ENCODE data around the gene RPS6KA5. TPM values are rescaled to one million over a fixed set of nuclear protein-coding genes. Genes with fewer than 3 reads are reported as not detected.

Gene RPS6KA5
- total RNA-seq, 1 donor from 2014 or later, result 4.4 TPM

DNA sequence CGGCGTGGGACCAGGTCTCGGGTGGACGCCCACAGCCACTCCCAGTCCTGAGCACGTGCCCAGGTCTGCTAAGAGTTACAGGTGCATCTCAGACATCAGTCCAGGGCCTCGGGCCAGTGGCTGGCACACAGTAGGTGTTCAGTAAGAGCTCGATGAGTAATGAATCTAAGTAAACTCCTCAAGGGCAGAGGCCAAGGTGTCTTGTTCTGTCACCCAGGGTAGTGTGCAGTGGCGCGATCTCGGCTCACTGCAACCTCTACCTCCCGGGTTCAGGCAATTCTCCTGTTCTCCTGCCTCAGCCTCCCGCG is 255.4 kb downstream of the RPS6KA5 start:
- H3K27me3 Mint-ChIP-seq, result peaks cover 3% of the 10 kb centered on the region
- no peak overlapping the region for H3K4me3 Mint-ChIP-seq (ENCODE audit: low read depth)
- no peak for DNase-seq (ENCODE audit: low spot score, unreplicated experiment)
- no peak for TF ChIP-seq CTCF (IDR thresholded peaks at IDR 0.05; ENCODE audit: unreplicated experiment)
- H3K4me1 Mint-ChIP-seq (ENCODE audit: low read depth), result peaks cover 16% of the 10 kb centered on the region
- H3K27ac Mint-ChIP-seq, result no peak overlapping the region
- no peaks in the 10 kb centered on the region for H3K36me3 Mint-ChIP-seq (ENCODE audit: insufficient read depth)
- no peaks in the 10 kb centered on the region for H3K9me3 Mint-ChIP-seq (ENCODE audit: low read depth)

- H3K4me3 Mint-ChIP-seq (ENCODE audit: low read depth), result no peak overlapping the region
- TF ChIP-seq CTCF (IDR thresholded peaks at IDR 0.05; ENCODE audit: unreplicated experiment), result no peak
- H3K27me3 Mint-ChIP-seq, result peaks cover 3% of the 10 kb centered on the region
- H3K27ac Mint-ChIP-seq, result peak overlapping the region; percentile 15
- H3K36me3 Mint-ChIP-seq (ENCODE audit: insufficient read depth), result no peaks in the 10 kb centered on the region
- DNase-seq (ENCODE audit: low spot score, unreplicated experiment), result no peak
- H3K4me1 Mint-ChIP-seq (ENCODE audit: low read depth), result peaks cover 16% of the 10 kb centered on the region
- no peaks in the 10 kb centered on the region for H3K9me3 Mint-ChIP-seq (ENCODE audit: low read depth)
Measured at GRCh38 chr14:90804292-90805083, 256.0 kb downstream of the RPS6KA5 start.

DNA sequence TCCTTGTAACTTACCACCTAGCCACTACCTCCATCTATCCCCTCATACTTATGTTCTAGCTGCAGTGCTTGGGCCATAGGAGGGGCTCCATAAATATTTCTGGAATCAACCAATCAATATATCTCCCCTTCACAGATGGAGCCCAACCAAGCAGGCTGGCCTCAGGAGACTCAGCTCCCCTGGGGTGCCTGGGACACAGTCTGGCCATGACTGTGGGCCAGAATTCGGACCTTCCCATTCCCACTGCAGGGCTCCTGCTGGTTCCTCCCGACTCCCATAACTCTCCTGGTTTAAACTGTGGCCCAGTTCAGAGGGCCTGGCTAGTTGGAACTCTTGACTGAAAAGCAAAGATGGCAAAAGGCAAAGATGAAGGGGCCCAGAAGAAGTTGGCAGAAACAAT is 257.2 kb downstream of the RPS6KA5 start:
- no peak overlapping the region for H3K27ac Mint-ChIP-seq
- DNase-seq (ENCODE audit: low spot score, unreplicated experiment), result no peak
- no peak overlapping the region for H3K4me3 Mint-ChIP-seq (ENCODE audit: low read depth)
- H3K36me3 Mint-ChIP-seq (ENCODE audit: insufficient read depth), result no peaks in the 10 kb centered on the region
- peaks cover 3% of the 10 kb centered on the region for H3K27me3 Mint-ChIP-seq
- H3K9me3 Mint-ChIP-seq (ENCODE audit: low read depth), result no peaks in the 10 kb centered on the region
- no peak for TF ChIP-seq CTCF (IDR thresholded peaks at IDR 0.05; ENCODE audit: unreplicated experiment)
- H3K4me1 Mint-ChIP-seq (ENCODE audit: low read depth), result peaks cover 16% of the 10 kb centered on the region

- H3K4me3 Mint-ChIP-seq (ENCODE audit: low read depth), result no peak overlapping the region
- no peak for DNase-seq (ENCODE audit: low spot score, unreplicated experiment)
- H3K36me3 Mint-ChIP-seq (ENCODE audit: insufficient read depth), result no peaks in the 10 kb centered on the region
- H3K4me1 Mint-ChIP-seq (ENCODE audit: low read depth), result peaks cover 5% of the 10 kb centered on the region
- H3K9me3 Mint-ChIP-seq (ENCODE audit: low read depth), result no peaks in the 10 kb centered on the region
- H3K27me3 Mint-ChIP-seq, result no peaks in the 10 kb centered on the region
- H3K27ac Mint-ChIP-seq, result no peak overlapping the region
- no peak for TF ChIP-seq CTCF (IDR thresholded peaks at IDR 0.05; ENCODE audit: unreplicated experiment)
Measured at GRCh38 chr14:90799420-90799819, 261.0 kb downstream of the RPS6KA5 start.

GRCh38 chr14:90797919-90798318 is 262.5 kb downstream of the RPS6KA5 start:
- H3K27ac Mint-ChIP-seq, result no peak overlapping the region
- H3K27me3 Mint-ChIP-seq, result no peaks in the 10 kb centered on the region
- DNase-seq (ENCODE audit: low spot score, unreplicated experiment), result no peak
- no peaks in the 10 kb centered on the region for H3K36me3 Mint-ChIP-seq (ENCODE audit: insufficient read depth)
- no peak for TF ChIP-seq CTCF (IDR thresholded peaks at IDR 0.05; ENCODE audit: unreplicated experiment)
- no peak overlapping the region for H3K4me3 Mint-ChIP-seq (ENCODE audit: low read depth)
- H3K9me3 Mint-ChIP-seq (ENCODE audit: low read depth), result no peaks in the 10 kb centered on the region
- peaks cover 3% of the 10 kb centered on the region for H3K4me1 Mint-ChIP-seq (ENCODE audit: low read depth)

Other genes starting within 250 kb of the RPS6KA5 start
- 46.6 and 47.0 TPM in 2 replicates for gene TTC7B, start 244.2 kb downstream of the RPS6KA5 start, total RNA-seq
- gene DGLUCY, start 53.4 kb upstream of the RPS6KA5 start, total RNA-seq, result 73.4 and 83.3 TPM in 2 replicates
- gene GPR68, start 184.1 kb upstream of the RPS6KA5 start, total RNA-seq, result 0.31 and 0.87 TPM in 2 replicates